A673 (cell line): ENCODE measurements around the gene DGKD. TPM values are rescaled to one million over a fixed set of nuclear protein-coding genes. Genes with fewer than 3 reads are reported as not detected.

ENCODE experiments used
- BruUV-seq: library from RNA; stranded (reverse); fragments of 400-500 nt; replicated peaks from 2 replicates; lab custom pipeline; 2021; lab: Mats Ljungman, UMichigan
- CTCF ChIA-PET: fragments of 300-600 bp; sonication (Branson Sonifier 250); formaldehyde crosslinking; loops from one replicate; lab custom pipeline; 2022; ENCODE audit warnings: antibody characterized with exemption; lab: Charles Lee
- POLR2A ChIA-PET: fragments of 300-600 bp; sonication (Branson Sonifier 250); formaldehyde crosslinking; loops from one replicate; lab custom pipeline; 2022; ENCODE audit warnings: antibody characterized with exemption; ENCODE audit not compliant: low non-redundant PET; lab: Charles Lee
- DNase-seq: peaks from one replicate; pipeline ENCODE4 v3.0.0-alpha.2; 2015; ENCODE audit warnings: low spot score
- H3K27ac ChIP-seq: fragments of 200-600 bp; sonication (generic); 2 replicates; pipeline ENCODE4 v1.5.1; 2016; ENCODE audit warnings: mixed run types, low read depth, mild to moderate bottlenecking, mixed read lengths, antibody characterized with exemption, low read length; ENCODE audit not compliant: poor library complexity, severe bottlenecking
- H3K27me3 ChIP-seq: fragments of 200-600 bp; sonication (generic); replicated peaks from 2 replicates; pipeline ENCODE4 v1.6.1; 2017; ENCODE audit warnings: mixed run types, low read depth, mild to moderate bottlenecking, mixed read lengths, antibody characterized with exemption, low read length; ENCODE audit not compliant: insufficient read depth, poor library complexity
- H3K36me3 ChIP-seq: fragments of 200-600 bp; sonication (generic); 2 replicates; pipeline ENCODE4 v1.6.1; 2016; ENCODE audit warnings: mixed run types, mild to moderate bottlenecking, mixed read lengths, antibody characterized with exemption, low read length; ENCODE audit not compliant: insufficient read depth, poor library complexity, severe bottlenecking
- H3K4me1 ChIP-seq: fragments of 200-600 bp; sonication (generic); 2 replicates; pipeline ENCODE4 v1.6.1; 2017; ENCODE audit warnings: mixed run types, mild to moderate bottlenecking, mixed read lengths, antibody characterized with exemption, low read length; ENCODE audit not compliant: insufficient read depth, poor library complexity, severe bottlenecking
- H3K4me3 ChIP-seq: fragments of 200-600 bp; sonication (generic); 2 replicates; pipeline ENCODE4 v1.5.1; 2016; ENCODE audit warnings: low read depth, mixed run types, mild to moderate bottlenecking, mixed read lengths, low read length; ENCODE audit not compliant: poor library complexity, severe bottlenecking
- H3K9me3 ChIP-seq: fragments of 200-600 bp; sonication (generic); 2 replicates; pipeline ENCODE4 v1.6.1; 2016; ENCODE audit warnings: mixed run types, low read depth, mild to moderate bottlenecking, mixed read lengths, antibody characterized with exemption, low read length; ENCODE audit not compliant: poor library complexity, severe bottlenecking
- EZH2 ChIP-seq: fragments of 200-600 bp; sonication (generic); IDR thresholded peaks from 2 replicates; pipeline ENCODE4 v1.6.1; 2017; ENCODE audit warnings: borderline replicate concordance, low read depth, mild to moderate bottlenecking, mixed read lengths, antibody characterized with exemption, low read length; ENCODE audit not compliant: poor library complexity, severe bottlenecking
- intact Hi-C: fragments of 100-400 bp; cut with micrococcal nuclease; formaldehyde crosslinking; loops from one replicate; pipeline ENCODE4 v1.10.0; 2022; ENCODE audit not compliant: unreplicated experiment
- total RNA-seq: library from RNA; stranded (reverse); gene quantifications from 2 replicates; pipeline ENCODE4 v1.2.3, GENCODE V29; 2021
- TF ChIP-seq, protein P1 (sequence below): fragments of 300-800, 200-600 bp; sonication (generic); conservative IDR thresholded peaks from 2 replicates; pipeline ENCODE4 v1.5.1; 2017; ENCODE audit warnings: low read depth, mild to moderate bottlenecking, antibody characterized with exemption, low read length, moderate library complexity, mixed read lengths

DGKD gene
- total RNA-seq, 1 experiment from 2014 or later = 128 TPM

- H3K4me3 ChIP-seq = no peak overlapping the region
- ChIA-PET POLR2A (no interaction called here), CTCF (no interaction called here)
- H3K9me3 ChIP-seq = no peaks in the 10 kb centered on the region
- TF ChIP-seq EZH2 = no peak
- TF ChIP-seq, protein P1, sequence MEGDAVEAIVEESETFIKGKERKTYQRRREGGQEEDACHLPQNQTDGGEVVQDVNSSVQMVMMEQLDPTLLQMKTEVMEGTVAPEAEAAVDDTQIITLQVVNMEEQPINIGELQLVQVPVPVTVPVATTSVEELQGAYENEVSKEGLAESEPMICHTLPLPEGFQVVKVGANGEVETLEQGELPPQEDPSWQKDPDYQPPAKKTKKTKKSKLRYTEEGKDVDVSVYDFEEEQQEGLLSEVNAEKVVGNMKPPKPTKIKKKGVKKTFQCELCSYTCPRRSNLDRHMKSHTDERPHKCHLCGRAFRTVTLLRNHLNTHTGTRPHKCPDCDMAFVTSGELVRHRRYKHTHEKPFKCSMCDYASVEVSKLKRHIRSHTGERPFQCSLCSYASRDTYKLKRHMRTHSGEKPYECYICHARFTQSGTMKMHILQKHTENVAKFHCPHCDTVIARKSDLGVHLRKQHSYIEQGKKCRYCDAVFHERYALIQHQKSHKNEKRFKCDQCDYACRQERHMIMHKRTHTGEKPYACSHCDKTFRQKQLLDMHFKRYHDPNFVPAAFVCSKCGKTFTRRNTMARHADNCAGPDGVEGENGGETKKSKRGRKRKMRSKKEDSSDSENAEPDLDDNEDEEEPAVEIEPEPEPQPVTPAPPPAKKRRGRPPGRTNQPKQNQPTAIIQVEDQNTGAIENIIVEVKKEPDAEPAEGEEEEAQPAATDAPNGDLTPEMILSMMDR = no peak
- H3K27me3 ChIP-seq = no peaks in the 10 kb centered on the region
- peaks cover 14% of the 10 kb centered on the region for H3K4me1 ChIP-seq
- intact Hi-C loops = no loop called here
- DNase-seq = no peak
- H3K27ac ChIP-seq = no peak overlapping the region
- no peaks in the 10 kb centered on the region for H3K36me3 ChIP-seq
- no TSS peak for BruUV-seq
These were observed 7.4 kb upstream of the DGKD start for GRCh38 chr2:233346930-233347329.

GRCh38 chr2:233349005-233349998, 5.0 kb upstream of the DGKD start:
- Histone ChIP-seq H3K4me3 (no peak overlapping the region), H3K27me3 (no peaks in the 10 kb centered on the region), H3K27ac (no peak overlapping the region), H3K36me3 (no peaks in the 10 kb centered on the region), H3K9me3 (no peaks in the 10 kb centered on the region), H3K4me1 (peaks cover 20% of the 10 kb centered on the region)
- intact Hi-C loops = no loop called here
- no peak for TF ChIP-seq EZH2
- TF ChIP-seq, protein P1 = no peak
- POLR2A ChIA-PET = no interaction called here
- DNase-seq = no peak
- BruUV-seq = no TSS peak
- CTCF ChIA-PET = no interaction called here

DNA sequence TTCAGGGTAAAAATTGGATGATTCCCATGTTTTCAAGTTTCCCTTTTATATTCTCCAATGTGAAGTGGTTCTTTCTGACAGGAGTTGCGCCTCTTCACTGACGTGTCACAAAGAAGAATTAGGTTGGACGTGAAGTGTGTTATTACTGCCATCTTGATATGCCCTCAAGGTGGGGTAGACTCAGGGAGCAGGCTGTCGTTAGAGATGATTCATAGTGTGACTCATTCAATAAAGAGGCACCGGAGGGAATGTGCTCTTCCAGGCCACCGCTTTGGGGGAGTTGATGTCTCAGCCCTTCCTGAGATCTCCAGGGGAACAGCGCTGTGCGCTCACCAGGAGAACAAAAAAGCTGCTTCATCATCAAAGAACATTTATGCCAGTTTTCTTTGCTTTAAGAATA, 3.6 kb upstream of the DGKD start:
- POLR2A ChIA-PET = no interaction called here
- CTCF ChIA-PET = no interaction called here
- intact Hi-C loops = loop anchor here (2.0 kb wide), 1 partner anchor 20 kb away; no protein-coding TSS in a partner anchor
- Histone ChIP-seq H3K36me3 (no peaks in the 10 kb centered on the region), H3K27me3 (no peaks in the 10 kb centered on the region), H3K9me3 (no peaks in the 10 kb centered on the region), H3K4me3 (no peak overlapping the region), H3K4me1 (peaks cover 22% of the 10 kb centered on the region), H3K27ac (peak overlapping the region; percentile 21)
- BruUV-seq = no TSS peak
- peak; percentile 93 for DNase-seq
- TF ChIP-seq, protein P1 = no peak
- no peak for TF ChIP-seq EZH2
